Stimulated activated CD8-positive, alpha-beta memory T cell treated with anti-CD3 and anti-CD28 coated beads, Interleukin-4, amount 100 ng/mL, for 4 hours (primary cell): ENCODE results near the gene STK40.

ENCODE experiments used
- DNase-seq, 2 donors: peaks; one replicate each; pipeline ENCODE4 v3.0.0-alpha.2; 2020; ENCODE audit warnings: low read depth in 2 of 2, low spot score in 1 of 2

Gene STK40

DNA sequence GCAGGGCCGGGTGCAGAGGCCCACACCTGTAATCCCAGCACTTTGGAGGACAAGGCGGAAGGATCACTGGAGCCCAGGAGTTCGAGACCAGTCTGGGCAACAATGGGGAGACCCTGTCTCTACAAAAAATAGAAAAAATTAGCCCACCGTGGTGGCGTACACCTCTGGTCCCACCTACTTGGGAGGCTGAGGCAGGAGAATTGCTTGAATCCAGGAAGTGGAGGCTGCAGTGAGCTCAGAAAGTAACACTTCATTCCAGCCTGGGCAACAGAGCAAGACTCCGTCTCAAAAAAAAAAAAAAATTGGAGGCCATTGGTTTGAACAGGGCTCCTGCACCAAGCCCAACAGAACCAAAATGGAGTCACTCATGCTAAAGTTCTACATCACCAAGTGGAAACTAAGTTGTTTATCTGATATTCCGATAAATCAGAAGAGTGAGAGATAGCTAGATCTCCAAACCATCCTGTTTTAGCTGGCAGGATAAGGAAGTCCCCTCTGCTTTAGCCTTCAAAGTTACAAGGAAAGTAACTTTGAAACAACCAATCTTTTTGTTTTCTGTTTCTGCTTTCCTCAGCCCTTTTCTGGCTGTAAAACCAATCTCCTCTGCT lies 12.8 kb upstream of the STK40 start:
- no peak for DNase-seq

DNA sequence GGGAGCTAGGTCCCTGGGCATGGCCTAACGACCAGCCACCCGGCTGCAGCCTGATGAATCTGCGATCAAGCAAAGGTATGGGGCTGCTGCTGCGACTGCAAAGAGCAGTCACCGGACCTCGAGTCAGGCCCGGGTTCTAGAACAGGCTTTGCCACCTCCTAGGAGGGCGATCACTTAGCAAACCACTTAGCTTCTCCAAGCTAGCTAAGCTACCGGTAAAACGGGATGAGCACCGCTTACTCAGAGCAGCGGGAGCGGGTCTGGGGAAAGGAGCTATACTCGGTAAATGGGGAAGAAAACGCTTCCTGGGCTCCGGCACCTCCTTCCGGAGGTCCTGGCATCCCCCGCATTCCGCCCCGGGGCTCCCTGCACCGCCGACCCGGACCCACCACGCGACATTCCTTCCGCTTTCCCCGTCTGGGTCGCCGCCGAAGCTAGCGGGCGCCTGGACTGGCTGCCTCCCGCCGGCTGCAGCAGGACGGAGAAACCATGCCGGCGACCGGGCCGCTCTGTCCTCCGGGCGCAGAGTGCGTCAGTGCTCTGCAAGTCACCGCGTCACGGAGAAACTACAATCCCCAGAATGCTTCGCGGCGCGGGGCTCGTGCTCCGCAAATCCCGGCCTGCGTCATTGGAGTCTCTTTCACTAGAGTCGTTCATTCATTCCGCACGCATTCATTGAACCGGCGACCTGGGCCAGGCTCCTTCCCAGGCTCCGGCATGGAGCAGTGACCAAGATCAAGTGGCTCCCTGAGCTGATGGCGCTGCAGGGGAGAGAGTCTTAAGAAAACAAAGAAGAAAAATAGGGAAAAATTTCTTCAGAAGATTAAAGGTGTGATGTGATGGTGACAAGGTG lies 11.9 kb upstream of the STK40 start, which contains the start of gene LSM10:
TSS of gene LSM10 (minus strand) at position 531 of the 853 bp plus-strand sequence. CDS start 3,779 bp downstream, outside the sequence.
- peak; percentile 74 to 77 for DNase-seq

DNA sequence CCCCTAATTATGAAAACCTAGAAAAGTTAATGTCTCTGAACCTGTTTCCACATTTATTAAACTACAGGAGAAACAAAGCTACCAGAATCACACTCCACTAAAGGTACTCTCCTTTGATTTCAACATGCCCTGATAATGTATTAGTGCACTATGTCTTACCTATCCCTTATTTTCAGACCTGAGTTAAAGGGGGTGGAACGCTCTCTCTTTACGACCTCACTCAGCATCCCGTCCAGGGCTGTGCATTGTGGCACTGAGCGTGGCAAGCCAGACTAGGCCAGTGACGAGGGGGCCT lies 11.3 kb upstream of the STK40 start:
- no peak for DNase-seq

DNA sequence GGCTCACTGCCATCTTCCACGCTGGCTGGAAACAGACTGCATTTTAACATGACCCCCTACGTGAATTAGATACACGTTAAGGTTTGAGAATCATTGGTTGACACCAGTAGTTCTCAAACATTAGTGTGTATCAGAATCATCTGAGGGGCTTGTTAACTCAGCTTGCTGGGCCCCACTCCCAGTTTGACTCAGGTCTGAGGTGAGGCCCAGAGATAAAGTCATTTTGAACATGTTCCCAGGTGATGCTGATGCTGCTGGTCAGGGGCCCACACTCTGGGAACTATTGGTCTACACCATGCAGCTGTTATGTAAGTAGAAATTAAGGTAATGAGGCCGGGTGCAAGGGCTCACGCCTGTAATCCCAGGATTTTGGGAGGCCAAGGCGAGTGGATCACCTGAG lies 10.6 kb upstream of the STK40 start:
- DNase-seq, result no peak

DNA sequence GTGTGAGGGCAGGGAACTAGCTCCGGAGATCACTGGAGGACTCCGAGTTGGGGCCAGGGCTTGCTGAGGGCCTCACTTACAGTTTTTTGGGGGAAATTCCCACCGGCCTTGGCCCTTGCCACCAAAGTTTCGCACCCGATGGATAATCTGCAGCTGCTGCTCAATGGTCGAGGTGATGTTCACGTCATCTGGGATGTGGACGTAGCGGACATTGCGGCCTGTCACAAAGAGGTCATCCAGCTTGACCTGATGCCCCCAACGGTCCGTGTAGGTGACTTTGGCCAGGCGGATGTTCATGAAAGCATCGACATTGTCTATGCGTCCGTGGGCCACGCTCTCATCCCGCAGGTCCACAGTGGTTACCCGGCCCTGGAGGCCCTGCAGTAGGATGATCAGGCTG lies 8.0 kb upstream of the STK40 start:
- DNase-seq, result no peak

DNA sequence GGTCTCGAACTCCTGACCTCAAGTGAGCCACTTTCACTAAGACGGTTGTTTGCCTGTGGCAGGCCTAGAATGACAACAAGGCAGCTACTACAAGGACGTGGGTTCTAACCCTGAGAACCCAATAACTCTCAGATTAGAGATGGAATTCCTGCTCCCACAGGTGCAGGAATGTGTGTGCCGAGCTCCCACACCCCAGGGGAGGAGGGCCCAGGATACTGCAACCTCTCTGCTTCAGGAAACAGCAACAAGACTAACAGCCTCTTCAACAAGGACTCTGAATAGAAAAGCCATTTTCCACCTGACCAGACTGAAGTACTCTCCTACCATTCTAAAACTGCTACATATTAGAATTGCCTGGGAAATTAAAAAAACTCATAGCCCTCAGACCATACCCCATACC lies 7.1 kb upstream of the STK40 start:
- DNase-seq, result no peak

DNA sequence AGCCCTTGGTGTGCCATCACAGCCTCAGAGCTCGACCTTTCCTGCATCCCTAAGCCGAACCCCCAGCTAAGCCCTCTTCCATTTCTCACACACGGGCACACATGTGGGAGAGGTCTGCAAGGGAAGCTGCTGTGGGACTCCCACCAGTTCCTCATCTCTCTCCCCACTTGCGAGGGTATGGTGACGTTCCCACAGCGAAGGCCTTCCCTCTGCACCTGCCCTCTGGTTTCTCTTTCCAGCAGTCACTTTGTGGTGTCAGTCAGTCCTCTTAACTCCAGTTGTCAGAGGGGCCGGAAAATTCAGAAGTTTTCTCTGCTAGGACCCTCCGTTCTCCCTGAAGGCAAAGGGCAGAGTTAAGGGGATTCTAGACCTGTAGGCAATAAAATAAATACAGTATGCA lies 5.5 kb upstream of the STK40 start:
- no peak for DNase-seq

DNA sequence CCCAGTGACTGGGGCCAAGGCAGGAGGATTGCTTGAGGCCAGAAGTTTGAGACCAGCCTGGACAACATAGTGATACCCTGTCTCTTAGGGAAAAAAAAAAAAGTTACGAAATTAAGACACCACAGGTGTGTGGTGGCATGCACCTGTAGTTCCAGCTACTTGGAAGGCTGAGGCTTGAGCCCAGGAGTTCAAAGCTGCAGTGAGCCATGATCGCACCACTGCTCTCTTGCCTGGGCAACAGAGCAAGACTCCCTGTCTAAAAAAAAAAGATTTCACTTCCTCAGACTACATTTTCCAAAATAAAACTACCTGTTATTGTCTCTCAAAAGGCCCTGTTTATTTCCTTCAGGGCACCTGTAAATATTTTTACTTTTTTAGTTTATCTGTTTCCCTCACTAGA lies 4.7 kb upstream of the STK40 start:
- no peak for DNase-seq

DNA sequence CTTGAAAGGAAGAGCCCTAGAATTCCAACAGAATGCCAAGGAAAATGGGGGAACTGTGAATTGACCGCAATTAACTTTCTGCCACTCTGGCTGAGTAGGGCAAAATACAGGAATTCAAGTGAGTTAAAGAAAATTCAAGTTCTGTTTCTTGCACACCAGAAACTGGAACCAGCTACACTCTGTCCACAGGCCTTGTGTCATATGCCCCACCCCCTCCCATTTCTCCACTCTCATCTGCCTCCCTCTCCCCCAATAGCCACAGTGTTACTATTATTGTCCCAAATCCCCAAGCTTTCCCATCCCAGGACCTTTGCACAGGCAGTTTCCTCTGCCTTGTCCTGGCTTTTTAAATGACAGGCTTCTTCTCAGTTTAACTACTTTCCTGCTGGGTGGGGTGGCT lies 4.3 kb upstream of the STK40 start:
- DNase-seq, result no peak

DNA sequence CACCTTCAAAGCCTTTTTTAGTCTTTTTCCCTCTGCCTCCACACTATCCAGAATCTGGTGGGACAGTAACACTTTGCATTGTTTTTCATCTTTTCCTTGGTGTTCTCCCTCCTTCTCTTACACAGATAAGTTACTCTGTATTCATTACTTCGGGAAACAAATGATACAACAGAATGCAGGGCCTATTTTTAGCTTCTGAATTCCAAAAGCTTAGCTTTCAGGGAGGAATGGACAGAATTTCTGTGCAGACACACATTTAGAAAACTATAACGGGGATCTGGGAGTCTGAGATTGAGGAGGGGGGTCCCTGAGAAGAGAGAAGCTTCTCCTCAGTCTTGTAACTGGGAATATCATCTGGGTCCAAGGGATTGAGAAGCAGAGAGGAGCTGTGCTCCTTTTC lies 3.5 kb upstream of the STK40 start:
- no peak for DNase-seq

DNA sequence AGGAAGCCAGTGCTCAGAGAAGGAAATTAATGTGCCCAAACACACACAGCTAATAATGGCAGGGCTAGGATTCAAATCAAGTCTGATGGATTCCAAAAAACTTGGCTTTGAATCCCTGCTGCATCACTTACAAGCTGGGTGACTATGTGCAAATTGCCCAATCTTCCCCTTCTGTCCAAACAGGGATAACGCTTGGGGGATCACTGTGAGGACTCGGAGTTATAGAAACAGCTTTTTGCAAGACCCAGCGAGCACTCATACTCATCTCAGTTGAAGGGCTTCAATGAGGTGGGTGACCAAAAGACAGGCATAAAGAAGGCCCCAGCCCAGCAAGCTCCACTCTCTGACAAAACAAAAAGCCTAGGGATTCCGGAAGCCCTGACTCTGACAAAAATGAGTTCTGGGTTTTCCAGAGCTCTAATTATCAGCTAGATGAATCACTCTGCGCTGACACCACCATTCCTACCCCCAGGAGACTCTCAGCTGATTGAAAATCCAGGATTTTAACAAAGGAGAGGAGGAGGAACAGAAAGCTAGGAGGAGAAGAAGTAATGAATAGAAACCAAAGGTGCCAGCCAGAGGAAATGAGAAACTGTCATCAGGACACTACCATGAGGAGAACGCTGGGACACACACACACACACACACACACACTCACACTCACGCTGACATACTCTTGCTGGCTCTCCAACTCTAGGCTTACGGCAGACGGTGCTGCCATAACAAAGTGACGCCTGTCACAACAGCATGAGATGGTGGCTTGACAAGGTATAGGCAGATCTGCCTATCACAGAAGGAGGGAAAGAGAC lies 1.6 kb upstream of the STK40 start:
- no peak for DNase-seq

DNA sequence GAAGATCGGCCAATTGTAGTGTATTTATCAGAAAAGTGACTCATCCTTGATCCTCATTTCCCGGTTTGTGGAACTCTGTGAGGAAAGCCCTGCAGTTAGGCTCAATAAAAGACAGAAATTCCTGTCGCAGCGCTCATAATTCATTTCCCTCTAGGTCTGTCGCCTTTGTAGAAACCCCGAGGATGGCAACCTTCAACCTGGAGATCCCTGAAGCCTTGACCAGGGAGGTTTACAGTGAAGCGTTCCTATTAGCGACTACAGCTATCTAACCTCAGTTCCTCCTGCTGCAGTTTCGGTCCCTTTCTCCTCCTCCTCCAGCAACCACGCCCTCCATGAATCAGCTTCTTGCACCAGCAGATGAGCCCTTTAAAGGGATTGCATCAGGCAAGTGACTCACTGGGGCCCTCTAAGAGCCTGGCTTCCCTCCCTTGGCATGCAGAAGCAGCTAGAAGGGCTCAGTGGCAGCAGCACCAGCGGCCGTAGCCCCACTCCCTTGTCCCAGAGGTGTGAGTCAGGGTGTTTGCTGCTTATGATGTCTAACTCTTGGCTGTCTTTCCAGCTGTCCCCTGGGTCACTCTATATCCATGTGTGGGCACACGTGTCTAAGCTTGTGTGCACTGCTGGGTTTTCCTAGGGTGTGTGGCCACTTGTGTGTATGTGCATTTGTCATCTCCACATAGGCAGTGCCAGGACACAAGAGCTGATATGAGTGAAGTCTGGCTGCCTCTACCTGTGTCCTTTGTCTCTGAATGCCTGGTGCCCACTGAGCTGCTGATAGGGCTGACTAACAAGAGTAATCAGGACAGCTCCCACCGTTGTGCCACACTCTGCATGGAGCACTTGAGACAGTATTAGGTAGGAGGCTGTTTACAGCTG lies 779 bp upstream of the STK40 start:
- peak; percentile 81 to 87 for DNase-seq

DNA sequence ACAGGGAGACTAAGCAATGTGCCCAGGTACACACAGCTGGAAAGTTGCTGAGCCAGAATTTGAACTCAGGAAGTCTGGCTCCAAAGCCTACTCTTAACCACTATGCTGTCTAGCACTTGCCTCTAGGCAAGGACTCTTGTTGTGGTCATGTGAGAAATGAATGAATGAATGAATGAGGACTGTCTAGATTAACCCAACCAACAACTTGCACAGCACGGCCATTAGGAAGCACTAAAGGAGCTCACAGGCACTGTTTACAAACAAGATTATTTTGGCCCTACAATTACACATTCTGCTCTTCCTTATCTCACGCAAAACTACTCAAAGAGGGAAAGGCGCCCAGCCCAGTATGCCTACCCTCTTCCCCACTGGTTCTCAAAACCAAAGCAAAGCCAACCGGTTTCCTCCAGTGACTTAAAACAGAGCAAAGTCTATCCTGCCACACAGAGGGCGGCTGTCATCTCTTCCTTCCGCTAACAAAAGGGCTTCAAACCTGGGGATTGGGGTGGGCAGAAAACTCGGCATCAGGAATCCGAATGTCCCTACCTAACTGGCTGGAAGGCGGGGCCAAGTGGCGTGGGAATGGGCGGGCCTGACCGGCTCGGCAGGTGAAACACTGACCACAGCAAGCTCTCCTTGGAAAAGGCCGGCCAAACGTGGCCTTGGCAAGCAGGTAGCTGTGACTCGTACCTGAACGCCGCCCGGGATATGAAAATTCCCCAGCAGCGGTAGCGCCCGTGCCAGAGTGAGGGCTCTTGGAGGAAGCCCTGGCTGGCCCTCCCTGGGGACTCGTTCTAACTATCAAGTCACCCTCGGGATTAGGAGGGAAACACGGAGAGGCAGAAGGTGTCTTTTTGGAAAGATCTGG lies 948 bp downstream of the STK40 start:
- no peak for DNase-seq

DNA sequence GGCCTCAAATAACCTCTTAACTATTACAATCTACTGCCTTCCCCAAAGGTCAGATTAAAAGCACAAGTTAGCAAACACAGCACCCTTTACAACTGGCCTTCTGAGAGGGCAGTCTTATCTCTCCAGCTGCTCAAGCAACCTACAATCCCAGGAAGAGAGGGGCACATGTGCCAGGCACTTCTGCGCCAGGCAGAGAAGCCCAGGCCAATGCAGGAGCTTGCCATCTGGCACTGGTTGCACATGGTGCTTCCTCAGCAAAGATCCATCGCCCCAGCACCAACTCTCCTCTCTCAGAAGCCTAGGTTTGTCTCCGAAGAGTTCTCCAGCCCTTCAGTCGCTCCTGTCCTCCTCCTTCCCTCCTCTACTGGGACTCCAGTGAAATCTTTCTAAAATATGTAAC lies 2.5 kb downstream of the STK40 start:
- DNase-seq, result no peak

DNA sequence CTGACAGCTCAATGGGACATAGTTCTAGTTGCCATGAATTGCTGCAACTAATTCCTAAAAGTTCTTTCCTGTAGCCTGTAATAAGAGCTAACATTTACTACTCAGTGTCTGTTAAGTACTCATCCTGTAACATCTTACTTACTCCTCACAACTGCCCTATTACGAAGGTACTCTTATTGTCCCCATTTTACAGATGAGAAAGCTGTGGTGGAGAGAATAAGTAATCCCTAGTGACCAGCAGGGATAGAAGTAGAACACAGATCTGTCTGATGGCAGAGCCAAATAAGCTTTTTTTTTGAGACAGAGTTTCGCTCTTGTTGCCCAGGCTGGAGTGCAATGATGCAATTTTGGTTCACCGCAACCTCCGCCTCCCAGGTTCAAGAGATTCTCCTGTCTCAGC lies 3.1 kb downstream of the STK40 start:
- DNase-seq, result no peak

DNA sequence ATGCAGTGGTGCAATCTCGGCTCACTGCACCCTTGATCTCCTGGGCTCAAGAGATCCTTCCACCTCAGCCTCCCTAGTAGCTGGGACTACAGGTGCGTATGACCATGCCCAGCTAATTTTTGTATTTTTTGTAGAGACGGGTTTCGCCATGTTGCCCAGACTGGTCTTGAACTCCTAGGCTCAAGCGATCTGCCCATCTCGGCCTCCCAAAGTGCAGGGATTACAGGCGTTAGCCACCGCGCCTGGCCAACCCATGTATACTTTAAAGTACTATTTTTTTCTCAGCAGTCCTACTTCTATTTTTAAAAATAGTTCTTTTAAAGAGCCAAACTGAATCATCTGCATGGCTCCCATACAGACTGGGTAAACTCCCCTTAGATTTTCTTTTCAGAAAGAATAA lies 3.5 kb downstream of the STK40 start:
- DNase-seq, result no peak

DNA sequence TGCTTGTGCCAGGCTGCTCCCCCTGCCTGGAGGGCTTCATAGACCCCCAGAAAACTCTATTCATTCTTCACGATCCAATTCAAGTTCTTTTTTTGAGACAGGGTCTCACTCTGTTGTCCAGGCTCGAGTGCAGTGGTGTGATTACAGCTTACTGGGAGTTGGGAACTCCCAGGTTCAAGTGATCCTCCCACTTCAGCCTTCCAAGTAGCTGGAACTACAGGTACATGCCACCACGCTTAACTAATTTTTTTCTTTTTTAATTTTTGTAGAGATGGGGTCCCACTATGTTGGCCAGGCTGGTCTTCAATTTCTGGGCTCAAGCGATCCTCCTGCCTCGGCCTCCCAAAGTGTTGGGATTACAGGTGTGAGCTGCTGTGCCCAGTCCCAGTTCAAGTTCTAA lies 4.3 kb downstream of the STK40 start:
- no peak for DNase-seq

DNA sequence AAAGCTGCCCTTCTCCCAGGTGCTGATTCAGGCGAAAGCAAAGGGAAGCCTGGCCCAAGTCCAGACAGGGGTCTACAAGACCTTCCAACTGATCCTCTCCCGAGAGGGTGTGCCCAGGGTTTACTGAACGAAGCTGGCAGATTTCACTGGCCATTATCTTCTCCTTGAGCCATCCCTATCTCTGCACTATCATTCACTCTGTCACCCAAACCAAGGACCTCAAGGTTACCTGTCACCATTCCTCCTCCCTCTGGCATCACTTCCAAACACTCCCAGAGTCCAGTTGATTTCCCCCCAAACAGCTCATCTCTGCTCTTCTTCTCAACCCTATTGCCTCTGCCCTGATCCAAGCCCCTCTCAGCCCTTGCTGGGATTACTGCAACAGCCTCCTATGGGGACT lies 4.9 kb downstream of the STK40 start:
- no peak for DNase-seq

DNA sequence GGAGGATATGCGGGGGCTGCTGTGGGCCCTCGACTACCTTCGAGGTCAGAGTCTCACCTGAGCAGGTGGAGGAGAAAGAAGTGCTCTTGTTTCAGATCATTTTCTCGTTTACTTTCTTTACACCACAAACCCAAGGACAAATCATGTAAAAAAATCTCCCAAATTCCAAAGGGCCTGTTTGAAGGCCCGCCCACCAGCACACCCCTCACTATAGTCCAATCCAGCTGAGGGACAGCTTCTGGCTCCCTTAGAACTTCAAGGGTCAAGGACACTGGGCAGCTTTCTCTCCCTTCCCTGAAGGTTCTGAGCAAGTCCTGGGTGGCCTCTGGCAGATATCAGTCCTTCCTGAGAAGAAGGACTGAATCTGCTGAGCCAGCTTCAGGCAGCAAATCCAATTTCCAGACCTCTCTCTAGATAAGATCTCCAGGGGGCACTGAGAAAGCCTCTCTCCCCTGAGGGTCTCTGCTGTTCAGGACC lies 5.5 kb downstream of the STK40 start:
- no peak for DNase-seq
